GM18873 (cell line): ENCODE results near the gene EMC7.
"Not testable (repeated sequence)": the region's sequence is repeated elsewhere in the genome, so short reads cannot be mapped to it uniquely, and the experiment has no call there.

Experiments
- ATAC-seq: cut with Tn5 transposase; IDR thresholded peaks from one replicate; pipeline ENCODE4 v1.9.1; 2021; ENCODE audit warnings: mild to moderate bottlenecking, moderate library complexity, moderate number of reproducible peaks; ENCODE audit not compliant: unreplicated experiment, low FRiP score

Gene EMC7

GRCh38 chr15:34101366-34102174 lies at the start of gene EMC7, which contains the start of gene PGBD4:
TSS of gene EMC7 (minus strand) at chr15:34101862. CDS start at chr15:34101839, 23 bp downstream.
TSS of gene PGBD4 (plus strand) at chr15:34102083. CDS start at chr15:34102532, 449 bp downstream.
- peak; percentile 95 for ATAC-seq

GRCh38 chr15:34147371-34148140 lies 45.9 kb upstream of the EMC7 start:
- no peak for ATAC-seq

- no peak for ATAC-seq
Observed at GRCh38 chr15:34133511-34133910, 31.8 kb upstream of the EMC7 start.

GRCh38 chr15:34132881-34133280 lies 31.2 kb upstream of the EMC7 start:
- ATAC-seq: no peak

- no peak for ATAC-seq
Observed at GRCh38 chr15:34128898-34129297, 27.2 kb upstream of the EMC7 start.

GRCh38 chr15:34126522-34126921 lies 24.9 kb upstream of the EMC7 start:
- no peak for ATAC-seq

GRCh38 chr15:34125945-34126344 lies 24.3 kb upstream of the EMC7 start:
- no peak for ATAC-seq

- no peak for ATAC-seq
Observed at GRCh38 chr15:34124651-34125050, 23.0 kb upstream of the EMC7 start.

GRCh38 chr15:34122771-34123183 lies 21.1 kb upstream of the EMC7 start:
- ATAC-seq: no peak

GRCh38 chr15:34121786-34122185 lies 20.1 kb upstream of the EMC7 start:
- not testable (repeated sequence) for ATAC-seq

- ATAC-seq: not testable (repeated sequence)
Observed at GRCh38 chr15:34120420-34120819, 18.8 kb upstream of the EMC7 start.

- ATAC-seq: no peak
Observed at GRCh38 chr15:34119291-34119690, 17.6 kb upstream of the EMC7 start.

- ATAC-seq: no peak
Observed at GRCh38 chr15:34116620-34117019, 15.0 kb upstream of the EMC7 start.

GRCh38 chr15:34114739-34115138 lies 13.1 kb upstream of the EMC7 start:
- ATAC-seq: no peak

- no peak for ATAC-seq
Observed at GRCh38 chr15:34114215-34114614, 12.6 kb upstream of the EMC7 start.

GRCh38 chr15:34111488-34111887 lies 9.8 kb upstream of the EMC7 start:
- ATAC-seq: no peak

- ATAC-seq: no peak
Observed at GRCh38 chr15:34109797-34110663, 8.4 kb upstream of the EMC7 start.

GRCh38 chr15:34107315-34107714 lies 5.7 kb upstream of the EMC7 start:
- ATAC-seq: no peak

- no peak for ATAC-seq
Observed at GRCh38 chr15:34106423-34106822, 4.8 kb upstream of the EMC7 start.

GRCh38 chr15:34102175-34102925 lies 688 bp upstream of the EMC7 start:
- ATAC-seq: no peak
